H1 (cell line): Measurements from ENCODE around the gene ZFP36L2. TPM values are rescaled to one million over a fixed set of nuclear protein-coding genes. Genes with fewer than 3 reads are reported as not detected.
A peak's percentile ranks its signal among the peaks of the same experiment; 100 is the strongest.

Experiments used
- CEBPB ChIP-seq: IDR thresholded peaks from 2 replicates; pipeline ENCODE4 v1.6.1; 2012; ENCODE audit warnings: low read depth, low read length
- CHD2 ChIP-seq: IDR thresholded peaks from 2 replicates; pipeline ENCODE4 v1.6.1; 2012; ENCODE audit warnings: low read length, improper control_type of control experiment
- CREB1 ChIP-seq: IDR thresholded peaks from 2 replicates; pipeline ENCODE4 v1.6.1; 2012; ENCODE audit warnings: inconsistent platforms
- CTBP2 ChIP-seq: IDR thresholded peaks from 2 replicates; pipeline ENCODE4 v1.7.0; 2011; ENCODE audit warnings: borderline replicate concordance, mild to moderate bottlenecking, moderate library complexity, mixed read lengths, low read length; ENCODE audit not compliant: insufficient read depth, insufficient read length
- EGR1 ChIP-seq: IDR thresholded peaks from 2 replicates; pipeline ENCODE4 v1.6.1; 2011; ENCODE audit warnings: low read depth, low read length, borderline replicate concordance
- GABPA ChIP-seq: IDR thresholded peaks from 2 replicates; pipeline ENCODE4 v1.6.1; 2011; ENCODE audit warnings: mild to moderate bottlenecking, low read length, moderate library complexity, borderline replicate concordance; ENCODE audit not compliant: insufficient read depth
- GTF2F1 ChIP-seq: IDR thresholded peaks from 2 replicates; pipeline ENCODE4 v1.6.1; 2012; ENCODE audit warnings: low read depth, low read length, improper control_type of control experiment, borderline replicate concordance
- JUN ChIP-seq: IDR thresholded peaks from 2 replicates; pipeline ENCODE4 v1.6.1; 2011; ENCODE audit warnings: low read depth, mild to moderate bottlenecking, improper control_type of control experiment, low read length
- KDM1A ChIP-seq: fragments of 200-600, 300-600 bp; sonication (generic); IDR thresholded peaks from 2 replicates; pipeline ENCODE4 v1.7.1; 2016; ENCODE audit warnings: mild to moderate bottlenecking, low read length, borderline replicate concordance
- KDM5A ChIP-seq: fragments of 200-600 bp; IDR thresholded peaks from 2 replicates; pipeline ENCODE4 v1.7.1; 2012; ENCODE audit warnings: mild to moderate bottlenecking, low read length, inconsistent platforms, mixed read lengths
- MAFK ChIP-seq: IDR thresholded peaks from 2 replicates; pipeline ENCODE4 v1.6.1; 2012; ENCODE audit warnings: low read depth, mild to moderate bottlenecking, improper control_type of control experiment, low read length
- NANOG ChIP-seq: IDR thresholded peaks from 2 replicates; pipeline ENCODE4 v1.6.1; 2011; ENCODE audit warnings: low read length, low read depth, mild to moderate bottlenecking, inconsistent platforms; ENCODE audit not compliant: insufficient read depth, poor library complexity, severe bottlenecking
- POU5F1 ChIP-seq: IDR thresholded peaks from 2 replicates; pipeline ENCODE4 v1.6.1; 2011; ENCODE audit warnings: low read depth, mild to moderate bottlenecking, low read length, moderate library complexity
- RBBP5 ChIP-seq: IDR thresholded peaks from 2 replicates; pipeline ENCODE4 v1.7.1; 2012; ENCODE audit warnings: low read depth, mild to moderate bottlenecking, inconsistent platforms, low read length, moderate library complexity, borderline replicate concordance
- RFX5 ChIP-seq: IDR thresholded peaks from 2 replicates; pipeline ENCODE4 v1.6.1; 2011; ENCODE audit warnings: low read depth, low read length, improper control_type of control experiment, borderline replicate concordance
- RNF2 ChIP-seq: fragments of 200-900, 300-1000 bp; sonication (generic); IDR thresholded peaks from 2 replicates; pipeline ENCODE4 v1.7.1; 2016; ENCODE audit warnings: borderline replicate concordance, low read depth, mild to moderate bottlenecking, antibody characterized with exemption, low read length; ENCODE audit not compliant: poor library complexity, severe bottlenecking; ENCODE audit errors: missing control alignments
- SIN3A ChIP-seq, 2 experiments: IDR thresholded peaks in 1 of 2; conservative IDR thresholded peaks in 1 of 2; 2 replicates each; pipeline ENCODE4 v1.6.1; 2011 to 2012; ENCODE audit warnings: low read length in 2 of 2, improper control_type of control experiment in 1 of 2, low read depth in 1 of 2, mild to moderate bottlenecking in 1 of 2
- SIX5 ChIP-seq: IDR thresholded peaks from 2 replicates; pipeline ENCODE4 v1.6.1; 2011; ENCODE audit warnings: mild to moderate bottlenecking, low read depth, low read length
- TBP ChIP-seq: IDR thresholded peaks from 2 replicates; pipeline ENCODE4 v1.6.1; 2011; ENCODE audit warnings: low read depth, low read length, improper control_type of control experiment
- TEAD4 ChIP-seq: IDR thresholded peaks from 2 replicates; pipeline ENCODE4 v1.6.1; 2012; ENCODE audit warnings: low read depth, low read length, inconsistent platforms, mixed read lengths
- ZNF274 ChIP-seq: IDR thresholded peaks from 2 replicates; pipeline ENCODE4 v1.7.0; 2012; ENCODE audit warnings: low read length, borderline replicate concordance; ENCODE audit errors: extremely low read depth
- polyA plus RNA-seq, 7 experiments: library from polyadenylated mRNA; depleted of rRNA in 3 of 7; stranded (reverse) in 5 of 7; unstranded in 2 of 7; fragments of >200 nt in 5 of 7; fragments of 200-250 nt in 2 of 7; gene quantifications; 1 replicate in 5 of 7; 2 replicates in 1 of 7; 4 replicates in 1 of 7; pipeline versions ENCODE4 v1.2.1 to v1.2.3, GENCODE V29; 2011 to 2013; ENCODE audit warnings: missing spikeins in 2 of 7, mixed read lengths in 2 of 7
- total RNA-seq: library from RNA; stranded (reverse); fragmentation: NEBNext Ultra II Directional; extraction: Animal tissue kit (Norgen Biotek cat#: 25700); gene quantifications from 2 replicates; pipeline ENCODE4 v1.2.1, GENCODE V29; 2021
- TF ChIP-seq, protein P1 (sequence below): IDR thresholded peaks from 2 replicates; pipeline ENCODE4 v1.6.1; 2011; ENCODE audit warnings: low read depth, mild to moderate bottlenecking, low read length; ENCODE audit not compliant: insufficient read depth

ZFP36L2 gene
- total and polyA plus RNA-seq, 2 of the 8 experiments (the other 6 are each of a cell fraction or from before 2014, with no cell fraction given), result 13.4 to 102 TPM

DNA sequence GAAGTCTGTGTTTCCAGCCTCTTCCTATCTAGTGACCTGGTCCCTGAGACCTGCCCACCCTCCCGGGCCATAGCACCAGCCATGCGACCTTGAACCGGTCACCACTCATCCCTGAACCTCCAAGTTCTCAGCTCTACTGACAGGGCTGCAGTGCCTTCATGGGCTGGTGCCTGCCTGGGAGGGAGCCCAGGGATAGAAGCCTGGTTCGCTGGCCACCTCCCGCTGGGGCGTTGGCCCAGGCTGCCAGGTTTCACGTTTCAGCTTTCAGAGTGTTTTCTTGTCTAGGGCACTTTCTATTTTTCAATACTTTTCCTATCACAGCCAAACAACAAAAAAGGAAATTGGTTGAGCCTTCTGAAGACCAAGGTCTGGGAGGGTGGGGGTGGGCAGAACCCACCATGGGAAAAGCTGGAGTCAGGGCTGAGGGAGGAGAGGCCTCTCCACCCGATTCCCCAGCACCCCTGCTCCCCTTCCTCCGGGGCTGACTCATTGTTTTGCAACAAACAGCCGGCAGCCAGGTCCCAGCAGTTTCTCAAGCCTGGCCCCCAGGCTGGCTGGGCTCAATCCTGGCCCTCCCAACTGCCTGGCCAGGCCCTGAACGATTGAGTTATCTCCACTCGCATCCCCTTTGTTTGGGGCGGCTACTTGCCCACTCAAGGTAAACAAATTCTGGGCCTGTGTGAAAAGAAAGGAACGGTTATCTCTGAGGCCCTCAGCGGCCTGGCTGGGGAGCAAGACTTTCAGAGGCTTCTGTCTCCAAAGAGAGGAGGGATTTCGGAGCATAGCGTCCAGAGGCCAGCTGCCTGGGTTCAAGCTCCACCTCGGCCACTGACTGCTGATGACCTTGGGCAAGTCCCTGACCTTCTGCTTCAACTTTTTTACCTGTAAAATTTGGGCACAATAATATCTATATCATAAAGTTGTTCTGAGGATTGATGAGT is 47.5 kb downstream of the ZFP36L2 start (continued):
- TF ChIP-seq MAFK, result peak; percentile 49; the same call in 1 of the 2 replicates
- TF ChIP-seq KDM1A, result peak; percentile 31; the same call in 1 of the 2 replicates
- no peak; the same call in 1 of the 2 replicates for TF ChIP-seq JUN
- no peak for TF ChIP-seq ZNF274
- no peak for TF ChIP-seq TEAD4
- TF ChIP-seq TBP, result peak; percentile 34; the same call in 1 of the 2 replicates
- peak; percentile 66 for TF ChIP-seq CEBPB
- TF ChIP-seq RNF2, result no peak
- no peak for TF ChIP-seq SIX5
- no peak for TF ChIP-seq POU5F1
- no peak for TF ChIP-seq GABPA
- TF ChIP-seq KDM5A, result no peak
- no peak for TF ChIP-seq EGR1
- no peak for TF ChIP-seq GTF2F1
- TF ChIP-seq NANOG, result no peak
- 0 out of 2 replicates have a peak, but pooled peaks have one; percentile 20 for TF ChIP-seq CHD2
- no peak for TF ChIP-seq CREB1
- TF ChIP-seq, protein P1, sequence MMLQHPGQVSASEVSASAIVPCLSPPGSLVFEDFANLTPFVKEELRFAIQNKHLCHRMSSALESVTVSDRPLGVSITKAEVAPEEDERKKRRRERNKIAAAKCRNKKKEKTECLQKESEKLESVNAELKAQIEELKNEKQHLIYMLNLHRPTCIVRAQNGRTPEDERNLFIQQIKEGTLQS, result no peak
- TF ChIP-seq CTBP2, result no peak
- no peak for TF ChIP-seq SIN3A (conservative IDR thresholded peaks at IDR 0.05 in 1 of 2, IDR thresholded peaks at IDR 0.05 in 1 of 2; ENCODE audit: low read depth in 1 of 2, low read length in 2 of 2)
- no peak for TF ChIP-seq RBBP5
- no peak for TF ChIP-seq RFX5
